GM20431 (cell line): Measurements from ENCODE around the gene UGT1A5.
"Not testable (repeated sequence)": the region's sequence is repeated elsewhere in the genome, so short reads cannot be mapped to it uniquely, and the experiment has no call there.

Experiments used
- in situ Hi-C: fragments of 300-500 bp; cut with MseI, MboI; formaldehyde crosslinking; loops from one replicate; pipeline ENCODE4 v1.15.0; 2020; ENCODE audit warnings: low sequenced_read_pairs; ENCODE audit not compliant: unreplicated experiment

UGT1A5 gene

DNA sequence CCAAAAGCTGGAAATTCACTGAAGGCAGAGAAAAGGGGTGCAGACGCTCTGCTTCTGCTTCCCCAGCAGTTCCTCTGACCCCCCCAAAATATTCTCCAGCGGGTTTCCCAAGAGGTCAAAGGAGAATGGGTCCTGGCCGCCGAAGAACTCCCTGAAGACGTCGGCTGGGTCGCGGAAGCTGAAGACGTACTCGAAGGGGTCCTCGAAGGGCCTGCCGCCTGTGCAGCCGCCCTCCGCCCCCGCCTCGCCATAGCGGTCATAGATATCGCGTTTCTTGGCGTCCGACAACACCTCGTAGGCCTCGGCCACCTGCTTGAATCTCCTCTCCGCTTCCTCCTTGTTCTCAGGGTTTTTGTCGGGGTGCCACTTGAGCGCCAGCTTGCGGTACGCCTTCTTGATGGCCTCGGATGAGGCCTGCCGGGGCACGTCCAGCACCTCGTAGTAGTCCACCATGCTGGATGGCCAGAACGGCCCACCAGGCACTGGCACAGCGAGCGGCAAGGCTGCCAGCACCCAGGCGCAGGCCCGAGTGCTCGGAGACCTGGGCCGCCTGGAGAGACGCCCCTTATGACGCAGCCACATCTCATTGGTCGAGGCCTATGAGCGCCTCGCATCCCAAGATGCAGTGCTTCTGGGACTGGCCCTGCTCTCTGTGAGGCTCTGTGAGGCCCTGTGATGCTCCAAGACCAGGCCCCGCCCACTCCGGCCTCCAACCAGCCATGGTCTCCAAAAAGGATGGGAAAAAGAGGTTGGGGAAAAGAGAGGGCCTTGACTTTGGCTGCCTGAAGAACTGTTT, 31.0 kb downstream of the UGT1A5 start:
- in situ Hi-C loops = no loop called here

DNA sequence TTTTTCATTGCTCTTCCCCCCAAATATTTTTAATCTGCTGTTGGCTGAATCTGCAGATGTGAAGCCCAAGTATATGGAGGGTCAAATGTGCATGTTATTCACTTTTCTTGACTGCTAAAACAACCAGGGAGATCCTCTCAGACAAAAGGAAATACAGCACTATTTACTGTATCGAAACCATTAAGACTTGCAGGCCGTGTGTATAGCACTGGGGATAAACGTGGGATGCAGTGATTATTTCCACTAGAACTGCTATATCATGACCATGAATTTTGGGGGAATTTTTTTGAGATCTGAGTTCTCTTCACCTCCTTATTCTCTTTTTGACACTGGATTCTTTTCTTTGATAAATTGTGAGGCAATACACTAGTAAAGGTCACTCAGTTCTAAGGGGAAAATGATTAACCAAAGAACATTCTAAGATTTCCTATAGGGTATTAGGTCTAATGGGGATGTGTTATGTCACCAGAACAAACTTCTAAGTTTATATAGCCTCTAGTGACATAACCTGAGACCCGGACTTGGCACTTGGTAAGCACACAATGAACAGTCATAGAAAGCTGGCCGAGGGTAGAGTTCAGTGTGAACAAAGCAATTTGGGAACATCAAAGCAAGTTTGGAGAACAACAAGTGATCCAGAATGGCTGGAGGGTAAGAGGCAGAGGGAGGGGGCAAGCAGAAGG, 32.5 kb downstream of the UGT1A5 start:
- in situ Hi-C loops = no loop called here

DNA sequence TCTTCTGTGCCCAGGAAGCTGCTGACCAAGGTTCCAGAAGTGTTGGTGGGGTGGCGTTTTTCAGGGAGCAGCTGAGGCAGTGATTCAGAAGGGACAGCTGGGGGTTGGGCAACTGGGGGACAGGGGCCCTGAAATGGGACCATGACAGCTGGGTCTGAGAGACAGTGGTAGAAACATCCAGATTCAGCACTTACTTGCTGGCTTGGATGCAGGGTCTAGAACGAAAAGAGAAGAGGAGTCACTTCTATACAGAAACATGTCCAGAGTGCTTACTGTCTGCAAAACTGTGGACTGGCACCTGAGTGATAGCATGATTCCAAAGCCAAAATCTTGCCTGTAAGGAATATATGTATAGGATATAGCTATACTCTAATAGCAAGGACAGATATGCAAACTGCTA, 33.1 kb downstream of the UGT1A5 start:
- in situ Hi-C loops = not testable (repeated sequence)

DNA sequence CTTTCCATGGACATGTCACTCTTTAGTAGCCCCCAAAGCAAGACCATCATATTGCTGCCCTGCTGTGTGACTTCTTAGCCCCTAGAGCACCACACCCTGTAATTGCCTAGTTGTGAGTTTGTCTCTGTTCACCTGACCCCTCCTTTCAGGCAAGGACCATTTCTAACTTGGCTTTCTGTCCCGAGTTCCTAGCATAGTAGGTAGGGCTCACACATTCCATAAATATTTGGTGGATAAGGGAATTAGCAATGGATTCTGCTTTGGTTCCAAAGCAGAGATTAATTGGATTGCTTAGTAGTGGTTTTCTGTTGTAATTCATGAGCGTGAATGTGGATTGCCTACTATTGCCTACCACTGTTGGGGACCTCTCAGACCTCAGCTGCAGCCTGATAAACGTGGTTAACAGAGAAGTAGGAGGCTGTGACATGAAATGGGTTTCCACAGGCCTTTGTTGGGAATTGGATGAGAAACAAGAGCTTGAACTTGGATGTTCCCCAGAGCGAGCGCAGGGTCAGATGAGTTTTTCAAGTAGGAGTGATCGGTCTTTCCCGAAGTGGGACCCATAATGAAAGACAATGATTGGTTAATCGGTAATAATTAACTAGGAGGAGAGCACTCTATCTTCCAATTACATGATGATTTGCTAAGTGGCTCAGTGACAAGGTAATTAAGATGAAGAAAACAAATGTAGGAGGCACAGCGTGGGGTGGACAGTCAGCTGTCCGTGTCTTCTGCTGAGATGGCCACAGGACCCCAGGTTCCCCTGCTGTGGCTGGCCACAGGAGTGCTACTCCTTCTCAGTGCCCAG, 34.0 kb downstream of the UGT1A5 start:
- in situ Hi-C loops = no loop called here

DNA sequence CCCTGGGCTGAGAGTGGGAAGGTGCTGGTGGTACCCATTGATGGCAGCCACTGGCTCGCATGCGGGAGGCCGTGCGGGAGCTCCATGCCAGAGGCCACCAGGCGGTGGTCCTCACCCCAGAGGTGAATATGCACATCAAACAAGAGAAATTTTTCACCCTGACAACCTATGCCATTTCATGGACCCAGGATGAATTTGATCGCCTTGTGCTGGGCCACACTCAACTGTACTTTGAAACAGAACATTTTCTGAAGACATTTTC, 34.5 kb downstream of the UGT1A5 start:
- in situ Hi-C loops = no loop called here

DNA sequence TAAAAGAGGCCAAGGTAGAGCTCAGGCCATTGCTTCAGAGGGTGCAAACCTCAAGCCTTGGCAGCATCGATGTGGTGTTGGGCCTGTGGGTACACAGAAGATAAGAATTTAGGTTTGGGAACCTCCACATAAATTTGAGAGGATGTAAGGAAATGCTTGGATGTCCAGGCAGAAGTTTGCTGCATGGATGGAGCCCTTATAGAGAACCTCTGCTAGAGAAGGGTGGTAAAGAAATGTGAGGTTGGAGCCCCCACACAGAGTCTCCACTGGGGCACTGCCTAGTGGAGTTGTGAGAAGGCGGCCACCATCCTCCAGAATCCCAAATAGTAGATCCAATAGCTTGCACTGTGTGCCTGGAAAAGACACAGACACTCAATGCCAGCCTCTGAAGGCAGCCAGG, 38.0 kb downstream of the UGT1A5 start:
- in situ Hi-C loops = not testable (repeated sequence)

DNA sequence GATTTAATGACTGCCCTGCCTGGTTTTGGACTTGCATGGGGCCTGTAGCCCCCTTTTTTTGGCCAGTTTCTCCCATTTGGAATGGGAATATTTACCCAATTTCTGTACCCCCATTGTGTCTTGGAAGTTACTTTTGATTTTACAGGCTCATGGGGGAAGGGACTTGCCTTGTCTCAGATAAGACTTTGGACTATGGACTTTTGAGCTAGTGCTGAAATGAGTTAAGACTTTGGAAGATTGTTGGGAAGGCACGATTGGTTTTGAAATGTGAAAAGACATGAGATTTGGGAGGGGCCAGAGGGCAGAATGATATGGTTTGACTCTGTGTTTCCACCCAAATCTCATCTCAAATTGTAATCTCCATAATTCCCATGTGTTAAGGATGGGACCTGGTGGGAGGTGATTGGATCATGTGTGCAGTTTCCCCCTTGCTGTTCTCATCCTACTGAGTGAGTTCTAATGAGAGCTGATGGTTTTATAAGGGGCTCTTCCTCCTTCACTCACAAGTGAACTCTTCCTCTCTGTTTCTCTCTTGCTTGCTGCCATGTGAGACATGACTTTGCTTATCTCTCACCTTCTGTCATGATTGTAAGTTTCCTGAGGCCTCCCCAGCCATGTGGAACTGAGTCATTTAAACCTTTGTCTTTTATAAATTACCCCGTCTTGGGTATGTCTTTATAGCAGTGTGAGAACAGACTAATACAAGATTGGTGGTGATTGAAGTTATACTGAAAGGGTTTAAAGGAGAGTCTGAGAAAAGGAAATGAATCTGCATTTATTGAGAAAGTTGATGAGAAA, 38.7 kb downstream of the UGT1A5 start:
- in situ Hi-C loops = not testable (repeated sequence)

DNA sequence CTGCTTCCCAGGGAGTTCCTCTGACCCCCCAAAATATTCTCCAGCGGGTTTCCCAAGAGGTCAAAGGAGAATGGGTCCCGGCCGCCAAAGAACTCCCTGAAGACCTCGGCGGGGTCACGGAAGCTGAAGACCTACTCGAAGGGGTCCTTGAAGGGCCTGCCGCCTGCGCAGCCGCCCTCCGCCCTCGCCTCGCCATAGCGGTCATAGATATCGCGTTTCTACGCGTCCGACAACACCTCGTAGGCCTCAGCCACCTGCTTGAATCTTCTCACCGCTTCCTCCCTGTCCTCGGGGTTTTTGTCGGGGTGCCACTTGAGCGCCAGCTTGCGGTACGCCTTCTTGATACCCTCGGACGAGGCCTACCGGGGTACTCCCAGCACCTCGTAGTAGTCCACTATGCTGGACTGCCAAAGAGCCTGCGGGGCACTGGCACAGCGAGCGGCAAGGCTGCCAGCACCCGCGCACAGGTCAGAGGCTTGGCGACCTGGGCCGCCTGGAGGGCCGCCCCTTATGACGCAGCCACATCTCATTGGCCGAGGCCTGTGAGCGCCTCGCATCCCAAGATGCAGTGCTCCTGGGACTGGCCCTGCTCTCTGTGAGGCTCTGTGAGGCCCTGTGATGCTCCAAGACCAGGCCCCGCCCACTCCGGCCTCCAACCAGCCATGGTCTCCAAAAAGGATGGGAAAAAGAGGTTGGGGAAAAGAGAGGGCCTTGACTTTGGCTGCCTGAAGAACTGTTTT, 42.3 kb downstream of the UGT1A5 start:
- in situ Hi-C loops = no loop called here

DNA sequence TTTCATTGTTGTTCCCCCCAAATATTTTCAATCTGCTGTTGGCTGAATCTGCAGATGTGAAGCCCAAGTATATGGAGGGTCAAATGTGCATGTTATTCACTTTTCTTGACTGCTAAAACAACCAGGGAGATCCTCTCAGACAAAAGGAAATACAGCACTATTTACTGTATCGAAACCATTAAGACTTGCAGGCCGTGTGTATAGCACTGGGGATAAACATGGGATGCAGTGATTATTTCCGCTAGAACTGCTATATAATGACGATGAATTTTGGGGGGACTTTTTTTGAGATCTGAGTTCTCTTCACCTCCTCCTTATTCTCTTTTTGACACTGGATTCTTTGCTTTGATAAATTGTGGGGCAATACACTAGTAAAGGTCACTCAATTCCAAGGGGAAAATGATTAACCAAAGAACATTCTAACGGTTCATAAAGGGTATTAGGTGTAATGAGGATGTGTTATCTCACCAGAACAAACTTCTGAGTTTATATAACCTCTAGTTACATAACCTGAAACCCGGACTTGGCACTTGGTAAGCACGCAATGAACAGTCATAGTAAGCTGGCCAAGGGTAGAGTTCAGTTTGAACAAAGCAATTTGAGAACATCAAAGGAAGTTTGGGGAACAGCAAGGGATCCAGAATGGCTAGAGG, 43.8 kb downstream of the UGT1A5 start:
- in situ Hi-C loops = no loop called here

DNA sequence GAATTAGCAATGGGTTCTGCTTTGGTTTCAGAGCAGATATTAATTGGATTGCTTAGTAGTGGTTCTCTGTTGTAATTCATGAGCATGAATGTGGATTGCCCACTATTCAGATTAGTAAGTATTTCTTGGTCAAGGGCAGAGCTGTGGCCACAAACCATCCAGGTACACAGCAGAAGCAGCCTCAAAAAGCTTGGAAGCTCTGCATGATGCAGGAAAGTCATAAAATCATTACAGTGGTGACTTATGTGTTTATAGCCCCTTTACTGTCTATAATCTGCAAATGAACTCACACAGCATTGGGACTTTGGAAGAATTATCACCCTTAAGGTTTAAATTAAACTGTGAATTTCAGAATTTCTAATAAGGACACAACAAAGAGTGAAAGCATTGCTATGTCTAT, 45.4 kb downstream of the UGT1A5 start:
- in situ Hi-C loops = no loop called here

DNA sequence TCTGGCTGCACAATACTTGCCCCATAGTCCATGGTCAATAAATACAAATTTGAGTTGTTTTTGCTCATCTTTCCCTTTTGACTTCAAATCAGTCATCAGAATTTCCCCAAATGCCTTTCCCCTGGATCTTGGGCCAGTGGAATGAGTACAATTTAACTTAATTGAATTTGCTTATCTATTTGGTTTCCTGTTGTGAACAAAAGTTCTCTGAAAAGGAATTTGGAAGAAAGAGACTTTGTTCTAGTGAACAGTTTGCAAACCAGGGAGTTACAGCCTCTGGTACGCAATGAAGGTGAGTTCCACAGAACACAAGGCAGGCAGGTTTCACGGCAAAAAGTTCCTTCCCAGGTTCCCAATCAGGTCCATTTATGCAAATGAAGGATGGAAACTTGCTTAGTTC, 46.1 kb downstream of the UGT1A5 start:
- in situ Hi-C loops = no loop called here

DNA sequence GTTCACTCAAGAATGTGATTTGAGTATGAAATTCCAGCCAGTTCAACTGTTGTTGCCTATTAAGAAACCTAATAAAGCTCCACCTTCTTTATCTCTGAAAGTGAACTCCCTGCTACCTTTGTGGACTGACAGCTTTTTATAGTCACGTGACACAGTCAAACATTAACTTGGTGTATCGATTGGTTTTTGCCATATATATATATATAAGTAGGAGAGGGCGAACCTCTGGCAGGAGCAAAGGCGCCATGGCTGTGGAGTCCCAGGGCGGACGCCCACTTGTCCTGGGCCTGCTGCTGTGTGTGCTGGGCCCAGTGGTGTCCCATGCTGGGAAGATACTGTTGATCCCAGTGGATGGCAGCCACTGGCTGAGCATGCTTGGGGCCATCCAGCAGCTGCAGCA, 47.3 kb downstream of the UGT1A5 start, which contains the start of gene UGT1A1:
Gene UGT1A1, plus strand, starts transcription at position 228 of the 400 bp plus-strand sequence. Its CDS starts 18 bp downstream, at position 246.
- in situ Hi-C loops = no loop called here

DNA sequence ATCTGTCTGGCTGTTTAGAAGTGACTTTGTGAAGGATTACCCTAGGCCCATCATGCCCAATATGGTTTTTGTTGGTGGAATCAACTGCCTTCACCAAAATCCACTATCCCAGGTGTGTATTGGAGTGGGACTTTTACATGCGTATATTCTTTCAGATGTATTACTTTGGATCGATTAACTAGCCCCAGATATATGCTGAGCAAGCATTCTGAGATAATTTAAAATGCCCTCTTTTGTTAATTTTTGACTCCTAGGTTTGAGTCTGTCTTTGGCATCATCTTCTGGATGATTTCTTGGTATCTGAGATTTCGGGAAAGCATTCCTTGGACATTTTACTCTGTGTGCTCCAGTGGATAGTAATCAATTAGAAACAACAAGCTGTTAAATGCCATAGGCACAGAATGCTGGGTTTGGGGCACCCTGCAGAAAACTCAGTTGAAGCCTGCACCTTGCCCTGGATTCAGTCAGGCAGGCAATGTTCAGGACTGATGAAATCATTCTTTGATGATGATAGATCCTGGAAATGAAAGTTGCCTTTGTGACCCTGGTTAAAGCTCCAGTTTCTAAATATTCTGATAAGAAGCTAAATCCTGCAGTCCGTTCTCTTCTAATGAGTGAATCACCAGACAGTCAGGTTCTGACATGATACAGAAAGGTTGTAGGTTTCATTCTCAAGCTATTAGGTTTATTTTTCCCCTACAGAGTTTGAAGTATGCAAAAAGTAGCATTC, 48.5 kb downstream of the UGT1A5 start:
- in situ Hi-C loops = no loop called here

DNA sequence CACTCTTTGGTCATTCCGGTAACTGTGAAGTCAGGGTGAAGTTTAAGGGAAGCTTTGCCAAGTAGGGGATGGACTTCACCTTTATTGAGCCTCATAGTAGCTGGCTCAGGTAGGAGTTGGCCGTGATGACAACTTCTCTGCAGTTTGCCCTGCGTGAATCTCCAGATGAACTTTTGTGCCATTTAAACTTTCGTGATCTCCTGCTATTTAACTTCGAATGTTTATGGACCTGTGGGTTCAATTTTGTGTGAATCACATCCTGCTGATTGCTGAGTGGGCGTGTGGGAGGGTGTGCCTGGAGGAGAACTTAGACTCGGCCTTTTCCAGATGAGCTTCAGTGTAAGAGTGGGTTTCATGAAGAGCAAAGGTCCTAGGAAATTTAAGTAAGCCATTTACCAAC, 51.6 kb downstream of the UGT1A5 start:
- in situ Hi-C loops = no loop called here

DNA sequence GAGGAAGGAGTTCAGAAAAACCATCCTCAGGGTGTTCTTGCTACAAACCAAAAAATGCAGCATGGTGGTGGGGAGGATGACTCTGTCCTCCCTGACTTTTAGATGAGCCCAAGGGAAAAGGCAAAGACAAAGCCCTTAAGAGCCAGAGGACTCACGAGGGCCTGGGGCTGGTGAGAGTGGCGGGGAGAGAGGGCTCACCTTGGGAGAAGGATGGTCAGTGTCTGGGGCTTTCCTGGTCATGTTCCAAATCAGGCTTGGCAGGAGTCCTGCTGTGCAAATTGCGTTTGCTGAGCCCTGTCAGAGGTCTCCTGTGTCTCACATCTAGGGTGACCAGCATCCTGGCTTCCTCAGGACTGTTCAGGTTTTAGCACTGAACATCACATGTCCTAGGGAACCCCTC, 52.1 kb downstream of the UGT1A5 start:
- in situ Hi-C loops = no loop called here

DNA sequence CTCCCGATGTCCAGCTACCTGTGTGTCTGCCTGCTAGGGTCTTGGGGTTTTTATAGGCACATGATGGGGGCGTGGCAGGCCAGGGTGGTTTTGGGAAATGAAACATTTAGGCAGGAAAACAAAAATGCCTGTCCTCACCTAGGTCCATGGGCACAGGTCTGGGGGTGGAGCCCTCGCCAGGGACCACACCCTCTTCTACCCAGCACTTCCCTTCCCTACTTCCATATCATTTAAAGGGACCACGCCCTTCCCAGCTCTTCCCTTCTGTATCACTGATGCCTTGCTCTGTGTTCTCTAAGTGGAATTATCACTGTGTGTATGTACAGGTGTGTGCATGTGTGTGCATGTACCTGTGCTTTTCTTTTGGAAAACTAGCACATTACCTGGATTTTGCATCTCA, 53.7 kb downstream of the UGT1A5 start:
- in situ Hi-C loops = no loop called here

DNA sequence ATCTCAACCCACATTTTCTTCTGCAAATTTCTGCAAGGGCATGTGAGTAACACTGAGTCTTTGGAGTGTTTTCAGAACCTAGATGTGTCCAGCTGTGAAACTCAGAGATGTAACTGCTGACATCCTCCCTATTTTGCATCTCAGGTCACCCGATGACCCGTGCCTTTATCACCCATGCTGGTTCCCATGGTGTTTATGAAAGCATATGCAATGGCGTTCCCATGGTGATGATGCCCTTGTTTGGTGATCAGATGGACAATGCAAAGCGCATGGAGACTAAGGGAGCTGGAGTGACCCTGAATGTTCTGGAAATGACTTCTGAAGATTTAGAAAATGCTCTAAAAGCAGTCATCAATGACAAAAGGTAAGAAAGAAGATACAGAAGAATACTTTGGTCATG, 55.4 kb downstream of the UGT1A5 start:
- in situ Hi-C loops = no loop called here

DNA sequence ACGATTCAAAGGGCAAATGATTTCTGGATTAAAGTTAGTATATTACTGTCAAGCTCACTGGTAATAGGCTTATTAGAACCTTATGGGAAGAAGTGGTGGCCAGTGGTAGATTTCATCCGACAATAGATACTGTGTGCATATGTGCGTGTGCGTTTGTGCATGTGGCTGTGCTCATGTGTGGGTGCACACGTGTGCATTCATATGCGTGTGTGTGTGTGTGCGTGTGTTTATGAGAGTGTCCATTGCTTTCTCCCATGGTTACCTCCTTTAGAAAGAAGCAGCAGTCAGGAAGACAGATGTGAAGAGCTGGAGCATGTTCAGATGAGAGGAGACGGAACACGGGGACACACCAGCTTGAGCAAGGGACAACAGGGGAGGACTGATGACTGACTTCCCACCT, 56.6 kb downstream of the UGT1A5 start:
- in situ Hi-C loops = no loop called here

DNA sequence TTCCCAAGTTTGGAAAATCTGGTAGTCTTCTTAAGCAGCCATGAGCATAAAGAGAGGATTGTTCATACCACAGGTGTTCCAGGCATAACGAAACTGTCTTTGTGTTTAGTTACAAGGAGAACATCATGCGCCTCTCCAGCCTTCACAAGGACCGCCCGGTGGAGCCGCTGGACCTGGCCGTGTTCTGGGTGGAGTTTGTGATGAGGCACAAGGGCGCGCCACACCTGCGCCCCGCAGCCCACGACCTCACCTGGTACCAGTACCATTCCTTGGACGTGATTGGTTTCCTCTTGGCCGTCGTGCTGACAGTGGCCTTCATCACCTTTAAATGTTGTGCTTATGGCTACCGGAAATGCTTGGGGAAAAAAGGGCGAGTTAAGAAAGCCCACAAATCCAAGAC, 59.4 kb downstream of the UGT1A5 start:
- in situ Hi-C loops = no loop called here
